SK-N-DZ (cell line): Measurements from ENCODE around the gene NFIA.
"Not testable (repeated sequence)": the region's sequence is repeated elsewhere in the genome, so short reads cannot be mapped to it uniquely, and the experiment has no call there.

Experiments used
- DNase-seq: peaks from one replicate; pipeline ENCODE4 v3.0.0-alpha.2; 2015; ENCODE audit warnings: low spot score

The NFIA gene

DNA sequence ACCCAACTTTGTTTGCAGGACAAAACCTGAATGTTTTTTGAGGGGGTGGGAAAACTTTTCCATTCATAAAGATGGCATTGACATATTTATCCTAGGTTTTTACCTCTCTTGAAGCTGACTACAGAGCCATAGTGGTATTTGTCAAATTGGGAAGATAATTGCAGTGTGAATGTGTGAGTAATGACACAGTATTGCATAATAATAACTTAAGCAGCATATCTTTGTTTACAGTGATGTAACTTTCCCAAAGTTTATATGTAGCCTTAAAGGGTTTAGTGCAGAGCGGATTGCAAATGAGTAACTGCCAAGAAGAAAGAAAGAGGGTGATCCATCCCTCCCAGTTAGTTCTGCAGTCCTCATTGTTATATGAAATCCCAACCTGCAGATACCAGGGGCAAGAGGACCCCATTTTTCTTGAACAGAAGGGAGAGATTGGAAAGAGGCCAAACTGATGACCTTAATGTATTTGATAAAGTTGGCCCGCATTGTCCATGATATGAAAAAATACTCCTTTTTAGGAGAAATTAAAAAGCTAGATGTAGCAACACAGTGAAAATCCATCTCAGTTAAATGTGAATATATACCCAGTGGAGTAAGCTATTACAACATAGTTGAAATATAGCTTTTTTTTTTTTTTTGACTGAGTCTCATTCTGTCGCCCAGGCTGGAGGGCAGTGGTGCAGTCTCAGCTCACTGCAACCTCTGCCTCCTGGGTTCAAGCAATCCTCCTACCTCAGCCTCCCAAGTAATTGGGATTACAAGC is 23.7 kb upstream of the NFIA start:
- DNase-seq, result no peak

DNA sequence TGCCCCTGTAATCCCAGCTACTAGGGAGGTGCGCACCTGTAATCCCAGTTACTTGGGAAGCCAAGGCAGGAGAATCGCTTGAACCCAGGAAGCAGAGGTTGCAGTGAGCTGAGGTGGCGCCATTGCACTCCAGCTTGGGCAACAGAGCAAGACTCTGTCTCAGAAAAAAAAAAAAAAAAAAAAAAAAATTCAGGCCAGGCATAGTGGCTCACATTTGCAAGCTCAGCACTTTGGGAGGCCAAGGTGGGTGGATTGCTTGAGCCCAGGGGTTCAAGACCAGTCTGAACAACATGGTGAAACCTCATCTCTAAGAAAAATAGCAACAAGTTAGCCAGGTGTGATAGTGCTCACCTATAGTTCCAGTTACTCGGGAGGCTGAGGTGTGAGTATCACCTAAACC is 20.8 kb upstream of the NFIA start:
- DNase-seq, result not testable (repeated sequence)

DNA sequence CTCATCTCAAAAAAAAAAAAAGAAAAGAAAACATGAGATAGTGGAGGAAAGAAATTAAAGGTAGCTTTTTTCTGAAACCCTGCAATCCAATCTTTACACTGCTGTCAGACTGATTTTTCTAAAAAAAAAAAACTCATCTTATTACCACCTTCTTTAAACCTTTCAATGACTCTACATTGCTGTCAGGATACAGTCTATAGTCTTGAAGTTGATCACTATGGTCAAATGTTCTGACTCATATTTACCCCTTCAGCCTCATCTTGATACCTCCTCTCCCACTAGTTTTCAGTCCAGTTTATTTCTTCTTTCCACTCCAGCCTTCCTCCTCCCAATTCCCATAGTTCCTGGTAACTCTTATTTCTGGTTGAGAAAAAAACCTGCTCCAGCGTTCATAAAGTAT is 17.7 kb upstream of the NFIA start:
- DNase-seq, result no peak

DNA sequence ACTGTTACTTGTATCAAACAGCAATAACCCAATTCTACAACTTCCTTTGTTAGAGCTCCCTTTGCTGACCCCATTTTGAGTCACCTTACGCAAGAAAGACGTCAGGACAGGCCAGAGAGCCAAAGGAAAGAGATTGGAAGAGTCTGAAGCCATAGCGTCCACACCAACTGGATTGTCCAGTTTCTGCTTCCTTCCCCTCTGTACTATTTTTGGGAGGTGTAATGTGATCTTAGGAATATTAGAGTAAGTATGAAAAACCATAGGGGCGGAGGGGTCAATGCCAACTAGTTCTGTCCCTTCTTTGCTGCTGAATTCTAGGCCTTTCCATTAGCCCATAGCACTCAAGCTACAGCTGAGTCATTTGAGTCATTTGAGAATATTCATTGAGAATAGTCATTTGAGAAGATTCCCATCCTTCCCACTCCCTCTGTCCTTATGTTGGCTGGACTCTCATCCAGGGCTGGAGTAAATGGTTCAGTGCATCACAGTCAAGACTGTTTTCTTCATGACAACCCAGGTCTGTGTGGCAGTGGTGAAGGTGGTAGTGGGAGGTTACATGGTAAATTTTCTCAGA is 14.8 kb upstream of the NFIA start:
- no peak for DNase-seq

DNA sequence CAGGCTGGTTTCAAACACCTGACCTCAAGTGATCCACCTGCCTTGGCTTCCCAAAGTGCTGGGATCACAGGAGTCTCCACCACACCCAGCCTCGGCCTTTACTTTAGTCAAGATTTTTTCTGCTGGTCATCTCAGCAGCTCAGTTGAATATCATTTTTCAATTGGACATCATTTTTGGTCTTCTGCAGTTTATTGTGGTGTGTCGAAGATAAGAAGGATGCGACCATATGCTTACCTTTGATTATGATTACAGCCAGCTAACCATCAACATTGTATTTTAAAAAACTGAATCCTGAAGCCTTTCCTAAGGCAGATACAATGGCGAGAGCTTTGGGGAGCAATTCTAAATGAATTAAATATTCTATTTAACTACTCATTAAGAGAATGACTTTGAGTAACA is 12.3 kb upstream of the NFIA start:
- no peak for DNase-seq

DNA sequence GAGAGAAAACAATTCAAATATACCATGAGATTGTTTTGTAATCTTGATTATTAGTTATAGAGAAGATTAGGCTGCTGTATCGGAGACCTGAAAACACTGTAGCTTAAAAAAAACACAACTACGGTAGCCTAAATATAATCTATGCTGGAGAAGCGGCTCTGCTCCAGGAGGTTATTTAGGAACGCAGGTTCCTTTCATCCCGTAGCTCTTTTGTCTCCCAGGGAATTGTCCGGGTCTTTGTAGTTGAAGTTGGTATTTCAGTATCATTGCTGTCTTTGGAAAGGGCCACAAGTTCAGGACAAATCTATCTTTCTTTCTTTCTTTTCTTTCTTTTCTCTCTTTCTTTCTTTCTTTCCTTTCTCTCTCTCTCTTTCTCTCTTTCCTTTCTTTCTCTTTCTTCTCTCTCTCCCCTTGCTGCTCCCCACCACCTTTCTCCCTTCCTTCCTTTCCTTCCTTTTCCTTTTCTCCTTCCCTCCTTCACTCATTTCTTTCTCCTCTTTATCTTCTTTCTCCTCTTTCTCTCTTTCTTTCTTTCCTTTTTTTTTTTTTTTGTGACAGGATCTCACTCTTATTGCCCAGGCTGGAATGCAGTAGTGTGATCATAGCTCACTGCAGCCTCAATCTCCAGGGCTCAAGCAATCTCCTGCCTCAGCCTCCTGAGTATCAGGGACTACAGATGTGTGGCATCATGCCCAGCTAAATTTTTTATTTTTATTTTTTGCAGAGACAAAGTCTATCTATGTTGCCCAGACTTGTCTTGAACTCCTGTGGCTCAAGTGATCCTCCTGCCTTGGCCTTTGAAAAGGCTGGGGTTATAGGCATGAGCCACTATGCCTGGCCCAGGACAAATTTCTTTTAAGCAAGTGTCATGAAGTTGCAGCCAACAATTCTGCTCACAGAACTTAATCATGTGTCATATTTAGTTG is 10.9 kb upstream of the NFIA start:
- DNase-seq, result no peak

DNA sequence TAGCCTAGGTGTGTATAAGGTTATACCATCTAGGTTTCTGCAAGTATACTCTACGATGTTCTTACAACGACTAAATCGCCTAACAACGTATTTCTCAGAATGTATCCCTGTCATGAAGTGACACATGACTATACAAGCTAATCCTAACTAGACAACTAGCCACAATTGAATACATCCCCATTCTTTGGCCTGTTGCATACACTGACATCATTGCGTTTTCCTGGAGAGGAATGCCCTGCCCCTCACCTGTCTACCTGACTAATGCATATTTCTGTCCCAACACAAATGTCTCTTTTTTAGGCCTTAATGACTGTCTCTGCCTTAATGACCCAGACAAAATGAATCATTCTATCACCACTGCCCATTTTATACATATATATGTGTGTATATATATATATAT is 8.5 kb upstream of the NFIA start:
- DNase-seq, result no peak

DNA sequence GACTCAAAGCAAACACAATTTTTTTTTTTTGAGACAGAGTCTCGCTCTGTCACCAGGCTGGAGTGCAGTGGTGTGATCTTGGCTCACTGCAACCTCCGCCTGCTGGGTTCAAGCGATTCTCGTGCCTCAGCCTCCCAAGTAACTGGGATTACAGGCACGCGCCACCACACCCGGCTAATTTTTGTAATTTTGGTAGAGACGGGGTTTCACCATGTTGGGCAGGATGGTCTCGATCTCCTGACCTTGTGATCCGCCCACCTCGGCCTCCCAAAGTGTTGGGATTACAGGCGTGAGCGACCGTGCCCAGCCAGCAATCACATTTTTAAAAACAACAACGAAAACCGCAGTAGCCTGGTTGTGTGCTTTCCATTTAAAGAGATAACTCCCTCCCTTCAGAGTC is 6.5 kb upstream of the NFIA start:
- DNase-seq, result not testable (repeated sequence)

DNA sequence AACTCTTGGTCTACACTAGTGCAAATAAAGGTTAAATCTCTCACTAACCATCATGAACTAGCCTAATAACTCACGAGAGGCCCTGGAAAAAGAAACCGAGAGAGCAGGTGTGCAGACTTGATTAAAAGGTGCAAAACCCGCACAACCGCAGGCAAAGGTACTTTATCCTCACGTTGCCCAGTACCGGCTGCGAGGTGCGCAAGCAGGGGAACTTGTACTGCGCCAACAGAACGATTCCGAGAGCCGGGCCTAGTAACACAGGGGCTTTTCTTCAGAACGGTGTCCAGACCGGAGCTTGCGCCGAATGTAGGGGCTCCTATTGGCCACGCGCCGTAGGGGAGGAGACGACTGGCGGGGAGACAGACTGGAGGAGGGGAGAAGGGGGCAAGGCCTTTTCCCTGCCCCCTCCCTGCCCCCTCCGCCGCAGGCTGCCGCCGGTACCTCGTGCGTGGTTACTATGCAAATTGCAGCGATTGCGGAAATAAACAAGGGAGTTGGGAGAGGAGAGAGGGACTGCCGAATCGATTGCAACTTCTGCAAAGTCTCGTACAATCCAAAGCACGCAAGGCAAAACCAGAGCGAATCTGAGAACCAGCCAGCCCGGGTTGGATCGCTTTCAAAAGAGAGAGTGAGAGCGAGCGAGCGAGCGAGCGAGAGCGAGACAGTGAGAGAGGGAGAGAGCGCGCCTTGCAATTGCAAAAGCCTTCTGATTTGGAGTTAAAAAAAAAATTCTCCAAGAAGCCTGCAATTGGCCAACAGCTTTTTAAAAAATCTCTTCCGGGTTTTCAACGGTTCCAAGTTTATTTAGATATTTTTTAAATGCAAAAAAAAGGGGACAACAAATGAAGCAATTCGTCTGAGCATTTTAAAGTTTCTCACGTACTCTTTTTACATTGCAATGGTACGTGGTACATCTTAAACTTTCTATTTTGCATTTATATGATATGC is 5.4 kb upstream of the NFIA start:
- DNase-seq, result peak; percentile 93

DNA sequence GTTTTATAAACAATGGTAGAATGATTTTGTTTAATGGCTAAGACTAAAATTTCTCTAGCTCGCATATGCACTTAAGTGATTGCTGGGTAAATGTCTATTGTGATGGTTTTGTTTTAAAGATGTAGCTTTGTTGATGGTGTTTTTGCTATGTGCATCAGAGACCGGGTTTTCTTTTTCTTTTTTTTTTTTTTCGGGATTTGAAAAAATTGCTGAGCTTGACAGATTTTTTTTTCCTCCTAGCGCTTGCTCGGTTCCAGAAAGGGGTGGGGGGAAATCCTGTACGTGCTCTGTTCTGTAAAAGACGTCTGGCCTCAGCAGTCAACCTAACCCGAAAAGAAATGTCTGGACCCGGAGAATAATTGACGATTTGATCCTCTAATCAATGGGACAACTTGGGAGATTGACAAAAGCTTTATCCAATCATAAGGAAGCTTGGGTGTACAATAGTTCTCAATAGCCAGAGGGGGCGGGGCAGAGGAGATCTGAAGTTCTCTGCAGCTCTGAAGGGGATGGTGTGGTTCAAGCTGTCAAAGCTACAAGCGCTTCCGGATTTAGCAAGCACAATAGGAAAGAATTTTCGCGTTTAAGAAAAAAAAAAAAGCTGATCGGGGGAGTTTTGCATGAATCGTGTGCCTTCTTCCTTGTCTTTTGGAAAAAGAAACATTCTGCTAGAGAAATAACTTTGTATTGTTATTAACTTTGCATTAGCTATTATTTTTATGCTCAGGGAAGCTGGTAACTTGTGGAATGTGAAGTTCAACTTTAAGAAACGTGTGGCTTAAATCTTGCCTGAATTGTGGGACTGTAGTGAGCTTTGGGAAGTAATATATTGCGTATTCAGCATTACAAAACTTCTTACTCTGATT is 4.5 kb upstream of the NFIA start:
- peak; percentile 98 for DNase-seq

DNA sequence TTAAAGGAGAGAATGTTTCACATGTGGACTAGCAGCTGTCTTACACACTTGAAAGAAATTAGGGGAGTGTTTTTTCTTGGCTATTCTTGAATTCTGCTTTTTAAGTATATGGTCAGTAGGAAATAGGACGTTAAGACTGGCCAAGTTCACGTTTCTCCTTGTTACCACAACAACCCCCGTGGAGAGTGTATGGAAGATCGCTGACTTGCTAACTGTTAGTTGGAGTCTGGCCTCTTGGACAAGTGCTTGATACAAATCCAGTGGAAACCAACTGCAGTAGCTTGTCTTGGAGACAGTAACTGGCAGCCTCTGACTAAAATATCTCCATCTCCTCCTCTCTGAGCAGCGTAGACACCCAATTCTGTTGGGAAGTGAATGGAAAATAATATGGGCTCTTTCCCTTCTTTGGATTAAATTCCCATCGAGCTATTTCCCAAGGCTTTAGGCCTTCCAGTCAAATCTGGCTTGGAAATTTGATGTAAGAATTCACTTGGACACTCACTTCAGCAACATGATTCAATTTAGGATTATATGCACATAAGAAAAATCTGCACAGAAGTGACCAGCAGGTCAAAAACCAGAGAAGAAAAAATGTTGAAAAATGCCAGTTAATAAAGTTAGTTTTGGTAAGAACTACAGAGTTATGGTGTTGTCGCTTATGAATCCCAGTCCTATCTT is 3.6 kb upstream of the NFIA start:
- DNase-seq, result no peak

DNA sequence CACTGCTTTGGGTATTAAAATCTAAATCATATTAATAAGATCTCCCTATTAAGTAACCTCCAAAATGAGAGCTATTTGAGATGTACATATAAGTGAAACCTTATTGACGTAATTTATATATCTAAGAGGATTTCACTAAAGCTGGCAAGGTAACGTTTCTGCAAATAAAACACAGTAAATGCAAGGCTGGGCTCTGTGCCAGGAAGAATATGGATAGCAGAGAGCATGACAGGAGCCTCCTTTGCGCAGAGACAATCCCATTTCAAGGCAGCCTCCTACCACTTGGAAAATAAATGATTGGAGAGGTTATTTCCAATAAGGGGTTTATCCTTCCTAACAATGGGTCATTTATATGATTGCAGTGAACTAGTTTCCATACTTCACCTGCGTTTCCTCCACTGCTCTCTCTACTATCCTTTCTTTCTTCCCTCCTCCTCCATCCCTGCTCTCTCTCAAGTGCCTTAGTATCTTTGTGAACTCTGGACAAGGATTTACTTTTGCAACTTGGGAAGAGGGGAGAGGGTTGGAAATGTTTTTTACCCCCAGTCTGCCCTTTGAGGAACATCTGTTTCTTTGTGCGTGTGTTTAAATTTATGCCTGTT is 3.0 kb upstream of the NFIA start:
- DNase-seq, result no peak

DNA sequence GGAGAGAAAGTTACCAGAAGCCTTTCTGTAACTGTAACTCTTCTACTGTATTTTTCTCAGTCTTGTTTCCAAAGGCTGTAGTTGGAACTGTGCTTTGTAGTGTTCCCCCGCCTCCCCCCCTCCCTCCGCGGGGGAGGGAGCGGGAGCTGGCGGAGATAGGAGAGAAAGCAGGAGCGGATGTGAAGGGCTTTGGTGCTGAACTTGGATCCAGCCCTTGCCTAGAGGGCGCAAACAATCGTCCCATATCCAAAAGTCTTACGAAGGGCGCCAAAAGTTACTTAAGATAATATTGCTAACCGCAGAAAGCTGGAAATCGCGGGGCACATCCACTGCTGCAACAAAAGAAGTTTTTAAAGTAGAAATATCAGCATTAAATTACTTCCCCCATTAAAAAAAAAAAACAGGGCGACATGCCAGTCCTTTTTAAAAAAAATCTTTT is 2.4 kb upstream of the NFIA start:
- peak; percentile 45 for DNase-seq

DNA sequence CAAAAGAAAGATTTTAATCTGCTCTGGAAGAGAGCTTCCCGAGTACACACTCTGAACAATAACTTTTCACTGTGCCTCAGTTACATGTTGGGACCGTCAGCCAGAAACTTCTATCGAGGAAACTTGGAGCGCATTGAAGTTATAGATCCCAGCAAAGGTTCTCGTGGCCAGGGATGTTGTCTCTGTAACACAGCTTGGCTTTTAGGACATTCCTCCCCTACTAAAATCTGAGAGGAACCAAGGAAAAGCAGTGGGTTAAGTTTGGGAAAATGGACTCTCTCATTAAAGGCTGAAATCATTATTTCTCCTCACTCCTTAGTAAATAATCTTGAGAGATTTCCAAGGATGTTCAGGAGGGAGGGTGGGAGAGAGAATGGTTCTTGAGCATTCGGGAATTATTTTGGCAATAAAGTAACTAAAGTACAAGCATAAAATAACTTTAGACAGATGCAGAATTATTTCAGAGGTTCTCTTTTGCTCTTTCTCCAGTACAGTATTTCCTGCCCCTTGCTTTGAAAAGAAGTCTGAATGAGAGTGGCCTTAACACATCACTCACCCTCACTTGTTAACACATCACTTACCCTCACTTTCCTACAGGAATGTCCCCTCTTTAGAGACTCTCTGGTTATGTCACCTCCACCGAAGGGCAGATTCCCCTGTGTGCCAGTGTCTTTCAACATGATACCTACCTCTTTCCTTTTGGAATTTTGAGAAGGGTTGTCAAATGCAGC is 1.8 kb upstream of the NFIA start:
- no peak for DNase-seq

DNA sequence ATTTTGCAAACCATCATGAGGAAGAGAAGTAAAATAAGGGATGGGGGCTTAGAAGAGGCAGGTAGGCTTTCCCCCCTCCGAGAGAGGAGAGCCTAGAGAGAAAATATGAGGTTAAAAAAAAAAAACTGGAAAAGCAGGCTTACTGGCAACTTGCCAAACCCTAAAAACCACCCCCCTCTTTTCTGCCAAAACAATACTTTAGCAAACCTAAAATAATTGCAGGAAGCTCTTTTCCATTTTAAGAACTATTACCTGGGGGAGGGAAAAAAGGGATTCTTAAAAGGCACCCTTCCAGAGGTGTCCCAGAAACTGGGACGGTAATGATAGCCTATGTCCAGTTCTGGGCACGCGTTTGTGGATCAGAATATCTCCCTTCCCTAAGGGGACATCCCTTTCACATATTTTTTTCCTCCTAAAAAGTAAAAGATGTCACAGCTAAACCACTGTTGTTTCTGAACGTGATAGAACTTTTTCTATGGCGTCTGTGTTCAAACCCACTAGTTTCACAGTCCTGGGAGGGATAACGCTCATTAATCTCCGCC is 1.1 kb upstream of the NFIA start:
- no peak for DNase-seq

DNA sequence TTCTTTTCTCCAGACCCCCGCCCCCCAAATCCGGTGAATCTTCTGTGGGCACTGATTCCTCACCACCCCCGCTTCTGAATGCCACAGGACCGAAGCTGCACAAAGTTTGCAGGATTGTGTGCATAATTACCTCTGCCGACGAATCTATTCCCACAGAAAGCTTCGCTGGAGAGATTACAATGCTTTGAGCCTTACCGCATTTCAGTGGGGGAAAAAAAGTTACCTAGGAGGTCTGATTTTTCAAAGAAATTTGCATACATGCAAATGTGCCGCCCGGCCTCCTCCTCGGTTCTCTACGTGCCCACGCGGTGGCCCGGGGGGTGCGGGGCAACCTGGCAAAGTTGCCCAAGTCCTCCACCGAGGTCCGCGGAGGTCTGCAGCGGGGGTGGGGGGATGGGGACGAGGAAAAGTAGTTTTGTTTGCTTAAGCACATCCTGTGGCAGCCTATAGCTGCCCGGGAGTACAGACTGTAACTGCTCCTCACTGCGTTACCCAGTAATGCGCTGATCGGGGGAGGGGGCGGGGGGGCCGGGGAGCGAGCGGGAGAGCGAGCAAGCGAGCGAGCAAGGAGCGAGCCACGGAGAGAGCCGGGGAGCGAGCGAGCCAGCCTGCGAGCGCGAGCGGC is 563 bp upstream of the NFIA start:
- no peak for DNase-seq

DNA sequence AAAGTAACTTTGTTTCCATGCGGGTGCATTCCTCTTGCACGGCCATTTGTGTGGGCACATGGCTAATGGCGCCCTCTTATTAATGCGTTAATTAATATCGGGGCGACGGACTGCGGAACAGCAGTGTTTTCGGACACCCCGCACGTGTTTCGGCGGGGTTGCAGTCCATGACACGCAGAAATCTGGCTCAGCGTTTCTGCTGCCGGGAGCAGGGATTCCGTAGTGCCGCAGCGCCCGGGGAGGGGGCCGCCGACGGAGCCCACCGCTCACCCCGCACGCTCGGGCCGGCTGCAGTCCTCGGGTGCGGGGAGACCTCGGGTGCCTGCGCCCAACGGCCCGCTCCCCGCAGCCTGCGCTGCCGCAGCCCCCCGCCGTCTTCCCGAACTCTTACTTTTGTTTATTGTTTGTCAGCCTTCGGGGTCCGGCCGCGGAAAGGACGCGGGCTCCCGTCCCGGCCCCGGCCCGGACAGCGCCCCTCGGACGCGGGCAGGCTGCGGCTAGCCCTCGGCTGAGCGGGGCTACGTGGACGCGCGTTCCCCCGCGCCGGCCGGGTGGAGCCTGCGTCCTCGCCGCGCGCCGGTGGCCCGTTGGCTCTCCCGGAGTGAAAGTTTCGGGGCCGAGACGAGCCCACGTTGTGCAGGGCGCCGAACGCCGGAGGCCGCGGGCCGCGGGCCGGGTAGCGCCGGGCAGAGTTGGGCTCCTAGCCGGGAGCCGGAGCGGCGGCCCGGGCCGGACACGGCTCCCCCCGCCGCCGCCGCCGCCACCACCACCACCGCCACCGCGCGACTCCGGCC is 849 bp downstream of the NFIA start:
- DNase-seq, result no peak
